Endodermal cell (in vitro differentiated cells): ENCODE measurements around the gene TMSB15C. TPM values are rescaled to one million over a fixed set of nuclear protein-coding genes. Genes with fewer than 3 reads are reported as not detected.
"Not testable (repeated sequence)": the region's sequence is repeated elsewhere in the genome, so short reads cannot be mapped to it uniquely, and the experiment has no call there.

Source experiments
- DNase-seq: peaks from one replicate; pipeline ENCODE4 v3.0.0-alpha.2; 2017
- H3K27ac ChIP-seq: 2 replicates; pipeline ENCODE4 v1.5.1; 2013; ENCODE audit warnings: mild to moderate bottlenecking, low read depth, low read length, moderate library complexity
- H3K27me3 ChIP-seq: 2 replicates; pipeline ENCODE4 v1.6.1; 2013; ENCODE audit warnings: mild to moderate bottlenecking, low read length, moderate library complexity; ENCODE audit not compliant: insufficient read depth, control insufficient read depth, poor library complexity, severe bottlenecking
- H3K36me3 ChIP-seq: 2 replicates; pipeline ENCODE4 v1.7.0; 2013; ENCODE audit warnings: mild to moderate bottlenecking, low read length, moderate library complexity; ENCODE audit not compliant: control insufficient read depth, insufficient read depth
- H3K4me1 ChIP-seq: one replicate; pipeline ENCODE4 v1.7.0; 2013; ENCODE audit warnings: low read length; ENCODE audit not compliant: control insufficient read depth, insufficient read depth
- H3K4me3 ChIP-seq: 2 replicates; pipeline ENCODE4 v1.5.1; 2013; ENCODE audit warnings: mild to moderate bottlenecking, low read length, moderate library complexity
- H3K9ac ChIP-seq: 2 replicates; pipeline ENCODE4 v1.6.1; 2013; ENCODE audit warnings: mild to moderate bottlenecking, low read length, moderate library complexity; ENCODE audit not compliant: poor library complexity, severe bottlenecking; ENCODE audit errors: extremely low read depth
- H3K9me3 ChIP-seq: 2 replicates; pipeline ENCODE4 v1.6.1; 2013; ENCODE audit warnings: mild to moderate bottlenecking, low read length, moderate library complexity; ENCODE audit not compliant: control insufficient read depth
- H3K27ac Mint-ChIP-seq: 2 replicates; pipeline ENCODE4 v1.8.0; 2020; ENCODE audit warnings: mixed read lengths
- H3K27me3 Mint-ChIP-seq: 2 replicates; pipeline ENCODE4 v1.8.0; 2021; ENCODE audit warnings: mild to moderate bottlenecking, mixed read lengths; ENCODE audit not compliant: insufficient read depth
- H3K36me3 Mint-ChIP-seq: 2 replicates; pipeline ENCODE4 v1.8.0; 2020; ENCODE audit warnings: low read depth, mixed read lengths
- H3K4me1 Mint-ChIP-seq: 2 replicates; pipeline ENCODE4 v1.8.0; 2020; ENCODE audit warnings: mixed read lengths
- H3K4me3 Mint-ChIP-seq: 2 replicates; pipeline ENCODE4 v1.8.0; 2020; ENCODE audit warnings: mild to moderate bottlenecking, moderate library complexity, mixed read lengths
- H3K9me3 Mint-ChIP-seq: 2 replicates; pipeline ENCODE4 v1.8.0; 2020; ENCODE audit warnings: mild to moderate bottlenecking, mixed read lengths
- CTCF ChIP-seq: fragments of 200-600 bp; sonication (generic); conservative IDR thresholded peaks from 2 replicates; pipeline ENCODE4 v1.5.0; 2021; ENCODE audit warnings: antibody characterized with exemption, mild to moderate bottlenecking
- WGBS, 2 experiments: methylation state at CpG; one replicate each; pipeline versions ENCODE4 v1.1.5 to v1.1.7; 2013; ENCODE audit warnings: missing lambda C conversion rate in 2 of 2, mixed read lengths in 1 of 2; ENCODE audit not compliant: insufficient coverage in 1 of 2, insufficient read length in 1 of 2; 5-methylcytosine and 5-hydroxymethylcytosine counted together
- total RNA-seq, 2 donors: library from RNA; stranded (reverse); fragmentation: NEBNext Ultra II Directional in 1 of 2; extraction: Animal tissue kit (Norgen Biotek cat#: 25700) in 1 of 2; gene quantifications; 2 replicates in 1 of 2; 3 replicates in 1 of 2; pipeline ENCODE4 v1.2.1, GENCODE V29; 2021

TMSB15C gene
- total RNA-seq, 2 donors from 2014 or later: 7.1 to 8.4 TPM

DNA sequence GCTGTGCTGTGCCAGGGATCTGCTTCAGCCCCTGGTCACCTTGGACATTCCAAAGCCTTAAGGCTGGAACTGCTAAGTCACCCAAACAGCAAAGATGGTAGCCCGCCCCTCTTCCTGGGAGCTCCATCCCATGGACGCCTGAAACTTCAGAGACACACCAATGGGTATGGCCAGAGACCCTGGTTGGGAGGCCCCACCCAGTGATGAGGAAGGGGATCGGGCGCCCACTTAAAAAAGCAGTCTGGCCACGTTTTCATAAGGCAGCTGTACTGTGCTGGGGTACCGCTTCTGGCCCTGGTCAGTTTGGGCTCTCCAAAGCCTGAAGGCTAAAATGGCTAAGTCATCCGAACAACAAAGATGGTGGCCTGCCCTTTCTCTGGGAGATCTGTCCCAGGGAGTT is 9.4 kb upstream of the TMSB15C start:
- H3K27ac Mint-ChIP-seq: no peak overlapping the region
- no peaks in the 10 kb centered on the region for H3K4me1 Mint-ChIP-seq
- H3K36me3 Mint-ChIP-seq: no peaks in the 10 kb centered on the region
- H3K4me3 ChIP-seq: no peak overlapping the region
- no peak overlapping the region for H3K4me3 Mint-ChIP-seq
- no peaks in the 10 kb centered on the region for H3K4me1 ChIP-seq
- no peak for TF ChIP-seq CTCF
- peaks cover 11% of the 10 kb centered on the region for H3K9me3 Mint-ChIP-seq
- H3K27me3 Mint-ChIP-seq: peaks cover 14% of the 10 kb centered on the region
- DNase-seq: no peak
- WGBS, 2 experiments: 91 to 100% methylated on average over 1 to 7 of the region's 7 CpGs
- no peaks in the 10 kb centered on the region for H3K9me3 ChIP-seq
- no peaks in the 10 kb centered on the region for H3K36me3 ChIP-seq
- no peaks in the 10 kb centered on the region for H3K27me3 ChIP-seq
- no peak overlapping the region for H3K27ac ChIP-seq
- H3K9ac ChIP-seq: no peak overlapping the region

DNA sequence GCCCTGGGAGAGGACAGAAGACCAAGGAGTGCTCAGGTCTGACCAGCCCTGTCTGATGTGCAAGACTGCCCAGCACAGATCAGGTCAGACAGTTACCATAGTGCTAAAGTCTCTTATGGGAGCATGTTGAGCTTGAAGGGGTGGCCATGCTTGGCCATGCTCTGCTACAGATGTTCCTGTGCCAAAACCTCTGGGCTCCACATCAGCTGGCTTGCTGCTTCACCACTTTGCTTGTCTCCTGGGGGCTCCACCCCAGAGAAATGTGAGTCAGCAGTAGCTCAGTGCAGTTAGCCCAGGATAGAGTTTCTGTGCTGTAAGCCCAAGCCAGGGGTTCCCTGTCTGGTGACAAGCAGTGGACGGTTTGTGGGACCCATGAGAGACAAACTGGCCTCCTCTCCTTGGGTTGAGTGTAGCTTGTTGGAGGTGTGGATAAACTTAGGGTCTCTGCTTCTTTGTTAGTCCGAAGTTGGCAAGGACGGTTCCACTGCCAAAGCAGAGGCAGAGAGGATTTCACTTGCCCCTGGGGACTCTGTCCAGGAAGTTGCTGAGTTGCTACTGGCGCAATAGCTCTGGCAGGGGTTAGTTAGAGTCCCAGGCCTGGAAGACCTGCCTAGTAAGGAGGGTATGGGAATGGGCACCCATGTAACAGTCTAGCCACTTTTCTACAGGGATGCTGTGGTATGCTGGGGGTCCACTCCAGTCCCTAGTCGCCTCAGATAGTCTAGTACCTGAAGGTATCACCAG is 8.7 kb upstream of the TMSB15C start:
- H3K4me3 ChIP-seq: no peak overlapping the region
- Mint-ChIP-seq H3K4me3 (no peak overlapping the region), H3K4me1 (no peaks in the 10 kb centered on the region), H3K27me3 (peaks cover 14% of the 10 kb centered on the region), H3K27ac (no peak overlapping the region), H3K36me3 (no peaks in the 10 kb centered on the region), H3K9me3 (peaks cover 11% of the 10 kb centered on the region)
- H3K27ac ChIP-seq: no peak overlapping the region
- no peak for DNase-seq
- H3K27me3 ChIP-seq: no peaks in the 10 kb centered on the region
- H3K9me3 ChIP-seq: no peaks in the 10 kb centered on the region
- no peak for TF ChIP-seq CTCF
- no peaks in the 10 kb centered on the region for H3K36me3 ChIP-seq
- WGBS, 2 experiments: 83 to 100% methylated on average over 2 to 5 of the region's 5 CpGs
- no peak overlapping the region for H3K9ac ChIP-seq
- no peaks in the 10 kb centered on the region for H3K4me1 ChIP-seq

- no peak overlapping the region for H3K4me3 ChIP-seq
- DNase-seq: no peak
- Mint-ChIP-seq H3K4me1 (no peaks in the 10 kb centered on the region), H3K4me3 (no peak overlapping the region), H3K27ac (no peak overlapping the region), H3K27me3 (peaks cover 14% of the 10 kb centered on the region), H3K36me3 (no peaks in the 10 kb centered on the region), H3K9me3 (peaks cover 11% of the 10 kb centered on the region)
- no peak overlapping the region for H3K9ac ChIP-seq
- TF ChIP-seq CTCF: no peak
- no peaks in the 10 kb centered on the region for H3K4me1 ChIP-seq
- no peaks in the 10 kb centered on the region for H3K27me3 ChIP-seq
- 86% methylated on average over 4 of the region's 4 CpGs; no CpG with 5 or more reads in 1 of the 2 experiments for WGBS, 2 experiments
- H3K36me3 ChIP-seq: no peaks in the 10 kb centered on the region
- no peaks in the 10 kb centered on the region for H3K9me3 ChIP-seq
- H3K27ac ChIP-seq: no peak overlapping the region
Observed at GRCh38 chrX:104084063-104084462, 8.0 kb upstream of the TMSB15C start.

DNA sequence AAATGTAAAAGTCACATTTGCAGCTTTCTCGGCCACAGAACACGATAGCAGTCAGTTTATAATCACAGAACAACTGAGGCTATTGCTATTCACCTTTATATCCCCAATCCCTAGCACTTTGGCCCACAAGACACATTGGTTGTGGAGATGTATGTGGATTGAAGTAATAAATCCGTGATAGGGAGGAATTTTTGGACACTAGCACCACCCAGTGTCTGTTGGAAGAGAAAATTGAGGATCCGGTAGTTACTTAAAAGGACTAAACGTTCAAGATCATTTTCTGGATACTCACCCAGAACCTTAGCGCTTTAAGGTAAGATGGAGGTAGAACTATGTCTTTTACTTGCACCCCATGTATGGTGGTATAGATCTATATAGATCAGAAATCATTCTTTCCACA is 1.8 kb upstream of the TMSB15C start:
- H3K4me1 Mint-ChIP-seq, H3K27ac ChIP-seq, H3K4me1 ChIP-seq, H3K36me3 ChIP-seq, H3K4me3 ChIP-seq, H3K27me3 Mint-ChIP-seq, H3K27me3 ChIP-seq, DNase-seq, H3K9ac ChIP-seq, H3K4me3 Mint-ChIP-seq, H3K9me3 ChIP-seq, H3K9me3 Mint-ChIP-seq, H3K36me3 Mint-ChIP-seq, H3K27ac Mint-ChIP-seq: not testable (repeated sequence)
- WGBS, 2 experiments: no CpG with 5 or more reads among the region's 6 CpGs

DNA sequence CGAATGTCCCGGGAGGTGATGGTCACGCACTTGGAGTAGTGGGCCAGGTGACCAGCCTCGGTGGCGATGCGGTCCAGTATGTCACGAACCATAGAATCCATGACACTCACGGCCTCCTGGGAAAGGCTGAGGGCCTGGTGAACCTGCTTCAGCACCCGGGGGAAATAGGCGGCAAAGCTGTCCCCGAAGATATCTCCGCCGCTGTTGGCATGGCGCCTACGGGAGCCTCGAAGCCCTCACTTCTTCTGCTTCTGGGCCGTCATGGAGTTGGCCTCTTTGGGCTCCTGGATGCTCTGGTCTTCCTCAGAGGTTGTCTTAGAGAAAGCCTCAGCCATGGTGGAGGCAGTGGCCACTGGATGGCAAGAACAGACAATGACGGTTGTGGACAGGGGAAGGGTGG is 13.4 kb downstream of the TMSB15C start:
- not testable (repeated sequence) for H3K4me3 ChIP-seq, H3K9me3 Mint-ChIP-seq, H3K27me3 ChIP-seq, H3K36me3 Mint-ChIP-seq, H3K4me1 ChIP-seq, H3K4me3 Mint-ChIP-seq, H3K27me3 Mint-ChIP-seq, H3K4me1 Mint-ChIP-seq, H3K36me3 ChIP-seq, H3K27ac Mint-ChIP-seq, H3K9me3 ChIP-seq, H3K27ac ChIP-seq, DNase-seq, H3K9ac ChIP-seq
- WGBS, 2 experiments: 97% methylated on average over 6 of the region's 18 CpGs; no CpG with 5 or more reads in 1 of the 2 experiments
